WTC11 (cell line): ENCODE results near the gene TUBB4B. TPM values are rescaled to one million over a fixed set of nuclear protein-coding genes. Genes with fewer than 3 reads are reported as not detected.

Source experiments
- ATAC-seq: fragments of 200-7000 bp; cut with Tn5 transposase; 2 replicates; pipeline ENCODE4 v1.10.0; 2021; ENCODE audit warnings: mild to moderate bottlenecking, moderate library complexity
- CTCF ChIA-PET: fragments of 300-600 bp; sonication (Branson Sonifier 250); formaldehyde crosslinking; loops from one replicate; lab custom pipeline; 2021; ENCODE audit warnings: antibody characterized with exemption; lab: Charles Lee
- POLR2A ChIA-PET: fragments of 350-600 bp; sonication (Branson Sonifier 250); formaldehyde crosslinking; loops from one replicate; lab custom pipeline; 2021; ENCODE audit warnings: antibody characterized with exemption; lab: Charles Lee
- DNase-seq: peaks from one replicate; pipeline ENCODE4 v3.0.0; 2021; ENCODE audit warnings: low spot score
- H3K27ac Mint-ChIP-seq: 2 replicates; pipeline ENCODE4 v1.8.0; 2021; ENCODE audit warnings: mixed read lengths
- H3K27me3 Mint-ChIP-seq: 2 replicates; pipeline ENCODE4 v1.8.0; 2021; ENCODE audit warnings: low read depth, mild to moderate bottlenecking, moderate library complexity, mixed read lengths
- H3K36me3 Mint-ChIP-seq: 2 replicates; pipeline ENCODE4 v1.8.0; 2021; ENCODE audit warnings: mixed read lengths
- H3K4me1 Mint-ChIP-seq: 2 replicates; pipeline ENCODE4 v1.8.0; 2022; ENCODE audit warnings: mixed read lengths
- H3K4me3 Mint-ChIP-seq: 2 replicates; pipeline ENCODE4 v1.8.0; 2021; ENCODE audit warnings: mild to moderate bottlenecking, moderate library complexity, mixed read lengths
- H3K9me3 Mint-ChIP-seq: 2 replicates; pipeline ENCODE4 v1.8.0; 2021; ENCODE audit warnings: mixed read lengths
- CREB1 ChIP-seq: sonication (generic); formaldehyde crosslinking; IDR thresholded peaks from 2 replicates; pipeline ENCODE4 v1.8.0; 2023; ENCODE audit warnings: mild to moderate bottlenecking, missing genetic modification reagents
- CREM ChIP-seq: sonication (generic); formaldehyde crosslinking; IDR thresholded peaks from 2 replicates; pipeline ENCODE4 v1.8.1; 2022; ENCODE audit warnings: mild to moderate bottlenecking, missing genetic modification reagents, moderate library complexity
- GTF2I ChIP-seq: fragments of 250-450 bp; sonication (Bioruptor Pico); conservative IDR thresholded peaks from 2 replicates; pipeline ENCODE4 v1.4.0; 2021; ENCODE audit warnings: mild to moderate bottlenecking
- JUN ChIP-seq: sonication (generic); formaldehyde crosslinking; IDR thresholded peaks from 2 replicates; pipeline ENCODE4 v1.8.0; 2023; ENCODE audit warnings: mild to moderate bottlenecking, missing genetic modification reagents
- MXD4 ChIP-seq: fragments of 250-450 bp; sonication (Bioruptor Pico); IDR thresholded peaks from 2 replicates; pipeline ENCODE4 v1.8.0; 2021; ENCODE audit warnings: mild to moderate bottlenecking, moderate library complexity, borderline replicate concordance
- NFYB ChIP-seq: sonication (generic); formaldehyde crosslinking; conservative IDR thresholded peaks from 2 replicates; pipeline ENCODE4 v1.8.0; 2022; ENCODE audit warnings: low read depth, missing genetic modification reagents
- RORB ChIP-seq: fragments of 250-450 bp; sonication (Bioruptor Pico); IDR thresholded peaks from 2 replicates; pipeline ENCODE4 v1.9.0; 2021; ENCODE audit warnings: mild to moderate bottlenecking
- ZNF219 ChIP-seq: sonication (generic); formaldehyde crosslinking; IDR thresholded peaks from 2 replicates; pipeline ENCODE4 v1.8.0; 2023; ENCODE audit warnings: missing genetic modification reagents, mild to moderate bottlenecking, borderline replicate concordance
- ZNF263 ChIP-seq: sonication (generic); formaldehyde crosslinking; IDR thresholded peaks from 2 replicates; pipeline ENCODE4 v1.8.1; 2022; ENCODE audit warnings: low read depth, mild to moderate bottlenecking, moderate library complexity, missing genetic modification reagents
- total RNA-seq: library from RNA; stranded (reverse); gene quantifications from 3 replicates; pipeline ENCODE4 v1.2.3, GENCODE V29; 2021
- TF ChIP-seq, protein P1 (sequence below): sonication (generic); formaldehyde crosslinking; IDR thresholded peaks from 2 replicates; pipeline ENCODE4 v1.8.1; 2023; ENCODE audit warnings: mild to moderate bottlenecking, missing genetic modification reagents
- TF ChIP-seq, protein P2 (sequence below): sonication (generic); formaldehyde crosslinking; IDR thresholded peaks from 2 replicates; pipeline ENCODE4 v1.8.1; 2023; ENCODE audit warnings: mild to moderate bottlenecking, missing genetic modification reagents, moderate library complexity
- TF ChIP-seq, protein P3 (sequence below): fragments of 250-450 bp; sonication (Bioruptor Pico); IDR thresholded peaks from 2 replicates; pipeline ENCODE4 v1.9.0; 2021; ENCODE audit warnings: mild to moderate bottlenecking
- TF ChIP-seq, protein P4 (sequence below): sonication (generic); formaldehyde crosslinking; IDR thresholded peaks from 2 replicates; pipeline ENCODE4 v1.8.0; 2022; ENCODE audit warnings: mild to moderate bottlenecking, missing genetic modification reagents
- TF ChIP-seq, protein P5 (sequence below): sonication (generic); formaldehyde crosslinking; IDR thresholded peaks from 2 replicates; pipeline ENCODE4 v1.8.1; 2023; ENCODE audit warnings: mild to moderate bottlenecking, moderate library complexity, missing genetic modification reagents
- TF ChIP-seq, protein P6 (sequence below): fragments of 250-450 bp; sonication (Bioruptor Pico); IDR thresholded peaks from 2 replicates; pipeline ENCODE4 v1.9.0; 2021; ENCODE audit warnings: mild to moderate bottlenecking

TUBB4B gene
- total RNA-seq, 1 experiment from 2014 or later = 375 TPM

DNA sequence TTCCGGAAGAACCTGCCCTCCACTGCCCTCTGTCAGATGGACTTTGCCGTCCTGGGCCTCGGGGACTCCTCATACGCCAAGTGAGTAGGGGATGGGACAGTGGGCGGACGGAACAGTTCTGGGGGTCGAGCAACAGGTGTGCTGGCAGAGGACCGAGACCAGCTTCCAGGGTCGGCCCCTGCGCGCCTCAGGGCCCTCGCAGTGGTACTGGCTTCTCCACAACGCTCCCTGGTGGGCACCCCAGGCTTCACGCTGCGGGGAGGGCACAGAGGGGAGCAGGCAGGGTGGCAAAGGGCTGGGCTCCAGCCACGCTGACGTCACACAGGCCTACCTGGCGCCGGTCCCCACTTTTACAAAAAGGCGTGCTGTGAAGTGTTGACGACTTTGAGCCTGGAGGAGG lies 28.6 kb upstream of the TUBB4B start (continued):
- no peak for TF ChIP-seq CREB1 (CRISPR knock-in tag)
- TF ChIP-seq, protein P1, sequence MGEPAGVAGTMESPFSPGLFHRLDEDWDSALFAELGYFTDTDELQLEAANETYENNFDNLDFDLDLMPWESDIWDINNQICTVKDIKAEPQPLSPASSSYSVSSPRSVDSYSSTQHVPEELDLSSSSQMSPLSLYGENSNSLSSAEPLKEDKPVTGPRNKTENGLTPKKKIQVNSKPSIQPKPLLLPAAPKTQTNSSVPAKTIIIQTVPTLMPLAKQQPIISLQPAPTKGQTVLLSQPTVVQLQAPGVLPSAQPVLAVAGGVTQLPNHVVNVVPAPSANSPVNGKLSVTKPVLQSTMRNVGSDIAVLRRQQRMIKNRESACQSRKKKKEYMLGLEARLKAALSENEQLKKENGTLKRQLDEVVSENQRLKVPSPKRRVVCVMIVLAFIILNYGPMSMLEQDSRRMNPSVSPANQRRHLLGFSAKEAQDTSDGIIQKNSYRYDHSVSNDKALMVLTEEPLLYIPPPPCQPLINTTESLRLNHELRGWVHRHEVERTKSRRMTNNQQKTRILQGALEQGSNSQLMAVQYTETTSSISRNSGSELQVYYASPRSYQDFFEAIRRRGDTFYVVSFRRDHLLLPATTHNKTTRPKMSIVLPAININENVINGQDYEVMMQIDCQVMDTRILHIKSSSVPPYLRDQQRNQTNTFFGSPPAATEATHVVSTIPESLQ = no peak

DNA sequence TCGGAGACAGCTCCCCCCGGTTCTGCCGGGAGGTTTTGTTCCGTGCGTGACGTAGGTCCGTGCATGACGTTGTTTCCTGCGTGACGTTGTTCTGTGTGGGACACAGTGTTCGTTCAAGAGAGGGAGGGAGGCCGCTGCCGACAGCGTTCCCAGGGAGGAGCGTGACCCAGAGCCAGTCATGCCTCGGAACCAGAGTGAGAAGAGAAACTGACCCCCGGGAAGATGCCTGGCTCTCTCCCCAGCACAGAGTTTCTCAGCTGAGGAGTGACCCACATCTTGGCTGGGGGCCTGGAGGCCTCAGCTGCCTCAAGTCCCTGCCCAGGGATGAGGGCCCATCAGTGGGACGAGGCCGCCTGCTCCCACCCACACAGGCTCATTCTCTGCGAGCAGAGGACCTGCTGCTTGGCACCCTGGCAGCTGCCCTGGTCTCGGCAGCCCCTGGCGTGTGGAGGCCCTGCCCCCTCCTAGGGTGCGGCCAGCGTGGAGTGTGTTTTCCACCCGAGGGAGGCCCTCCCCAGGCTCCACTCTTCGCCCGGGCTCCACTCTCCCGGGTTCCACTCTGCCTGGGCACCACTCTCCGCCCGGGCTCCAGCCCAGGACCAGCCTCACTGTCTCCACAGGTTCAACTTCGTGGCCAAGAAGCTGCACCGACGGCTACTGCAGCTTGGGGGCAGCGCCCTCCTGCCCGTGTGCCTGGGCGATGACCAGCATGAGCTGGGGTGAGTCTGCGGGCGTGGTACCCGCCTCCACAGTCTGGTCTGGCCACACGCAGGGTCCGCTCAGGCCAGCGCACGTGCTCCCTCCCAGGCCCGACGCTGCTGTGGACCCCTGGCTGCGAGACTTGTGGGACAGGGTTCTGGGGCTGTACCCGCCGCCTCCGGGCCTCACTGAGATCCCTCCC lies 27.7 kb upstream of the TUBB4B start:
- DNase-seq = no peak
- no peaks in the 10 kb centered on the region for H3K27me3 Mint-ChIP-seq
- CTCF ChIA-PET = interaction anchor here (0.6 to 2.8 kb wide), 12 partner anchors 9 to 64 kb away, joined by 3 to 10 read pairs (median 4); partner anchors contain the start of genes RNF208, RNF224 and TPRN
- H3K9me3 Mint-ChIP-seq = no peaks in the 10 kb centered on the region
- H3K4me1 Mint-ChIP-seq = peaks cover 4% of the 10 kb centered on the region; the same call in 1 of the 2 replicates
- H3K27ac Mint-ChIP-seq = no peak overlapping the region
- TF ChIP-seq, protein P2, sequence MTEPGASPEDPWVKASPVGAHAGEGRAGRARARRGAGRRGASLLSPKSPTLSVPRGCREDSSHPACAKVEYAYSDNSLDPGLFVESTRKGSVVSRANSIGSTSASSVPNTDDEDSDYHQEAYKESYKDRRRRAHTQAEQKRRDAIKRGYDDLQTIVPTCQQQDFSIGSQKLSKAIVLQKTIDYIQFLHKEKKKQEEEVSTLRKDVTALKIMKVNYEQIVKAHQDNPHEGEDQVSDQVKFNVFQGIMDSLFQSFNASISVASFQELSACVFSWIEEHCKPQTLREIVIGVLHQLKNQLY (CRISPR knock-in tag) = no peak
- TF ChIP-seq NFYB = 0 out of 2 replicates have a peak, but pooled peaks have one; percentile 9
- TF ChIP-seq, all 79 proteins: peak for 1
- ATAC-seq = no peak
- no peak overlapping the region for H3K4me3 Mint-ChIP-seq
- peaks cover 10% of the 10 kb centered on the region; the same call in 1 of the 2 replicates for H3K36me3 Mint-ChIP-seq
- POLR2A ChIA-PET = interaction anchor here (1.7 kb wide), 1 partner anchor 13 kb away, joined by 7 read pairs; the partner anchor contains the start of gene TPRN

DNA sequence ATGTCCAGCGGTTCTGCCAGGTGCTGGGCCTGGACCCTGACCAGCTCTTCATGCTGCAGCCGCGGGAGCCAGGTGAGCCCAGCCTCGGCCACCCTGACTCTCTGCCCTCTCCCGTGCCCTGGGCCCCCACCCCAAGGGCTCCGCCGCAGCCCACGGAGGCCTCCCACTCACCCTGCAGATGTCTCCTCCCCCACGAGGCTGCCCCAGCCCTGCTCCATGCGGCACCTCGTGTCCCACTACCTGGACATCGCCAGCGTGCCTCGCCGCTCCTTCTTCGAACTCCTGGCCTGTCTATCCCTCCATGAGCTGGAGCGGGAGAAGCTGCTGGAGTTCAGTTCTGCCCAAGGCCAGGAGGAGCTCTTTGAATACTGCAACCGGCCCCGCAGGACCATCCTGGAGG lies 26.5 kb upstream of the TUBB4B start:
- Mint-ChIP-seq H3K27me3 (no peaks in the 10 kb centered on the region), H3K4me1 (peaks cover 4% of the 10 kb centered on the region; the same call in 1 of the 2 replicates), H3K4me3 (no peak overlapping the region), H3K36me3 (0 out of 2 replicates have a peak, but pooled peaks cover 3% of the 10 kb centered on the region), H3K27ac (no peak overlapping the region), H3K9me3 (no peaks in the 10 kb centered on the region)
- no peak for TF ChIP-seq GTF2I (CRISPR knock-in tag)
- no peak for TF ChIP-seq RORB (CRISPR knock-in tag)
- no peak for TF ChIP-seq CREM (CRISPR knock-in tag)
- no peak for TF ChIP-seq ZNF263 (CRISPR knock-in tag)
- CTCF ChIA-PET = interaction anchor here (1.0 to 2.8 kb wide), 6 partner anchors 13 to 39 kb away, joined by 3 to 10 read pairs (median 4); partner anchors contain the start of genes RNF224 and TPRN
- ATAC-seq = no peak
- no peak for DNase-seq
- POLR2A ChIA-PET = no interaction called here

DNA sequence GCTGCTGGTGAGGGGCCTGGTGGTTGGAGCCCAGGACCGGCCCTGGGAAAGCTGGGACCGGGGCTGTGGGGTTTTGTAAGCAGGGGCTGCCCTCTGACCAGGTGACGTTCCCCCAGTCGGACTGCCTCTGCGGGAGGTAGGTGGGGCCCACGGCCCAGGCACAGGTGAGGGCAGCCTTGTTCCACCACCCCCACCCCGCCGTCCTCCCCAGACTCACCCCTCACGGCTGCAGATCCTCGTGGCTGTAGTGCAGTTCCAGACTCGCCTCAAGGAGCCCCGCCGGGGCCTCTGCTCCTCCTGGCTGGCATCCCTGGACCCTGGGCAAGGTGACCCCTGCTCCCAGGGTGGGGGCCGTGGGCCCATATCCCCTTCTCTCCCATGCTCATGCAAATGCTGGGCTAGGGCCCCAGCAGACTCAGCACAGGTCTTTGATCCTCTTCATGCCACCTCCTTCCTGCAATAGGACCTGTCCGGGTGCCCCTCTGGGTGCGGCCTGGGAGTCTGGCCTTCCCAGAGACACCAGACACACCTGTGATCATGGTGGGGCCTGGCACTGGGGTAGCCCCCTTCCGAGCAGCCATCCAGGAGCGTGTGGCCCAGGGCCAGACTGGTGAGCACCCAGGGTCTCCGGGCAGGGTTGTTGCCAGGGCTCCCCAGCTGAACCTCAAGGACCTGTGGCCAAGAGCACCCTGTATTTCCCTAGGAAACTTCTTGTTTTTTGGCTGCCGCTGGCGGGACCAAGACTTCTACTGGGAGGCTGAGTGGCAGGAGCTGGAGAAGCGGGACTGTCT lies 25.7 kb upstream of the TUBB4B start:
- DNase-seq (no peak), ATAC-seq (no peak)
- H3K36me3 Mint-ChIP-seq = 0 out of 2 replicates have a peak, but pooled peaks cover 3% of the 10 kb centered on the region
- POLR2A ChIA-PET = no interaction called here
- H3K9me3 Mint-ChIP-seq = no peaks in the 10 kb centered on the region
- H3K27me3 Mint-ChIP-seq = no peaks in the 10 kb centered on the region
- CTCF ChIA-PET = interaction anchor here (1.3 to 2.8 kb wide), 3 partner anchors 21 to 40 kb away, joined by 4 to 10 read pairs (median 8); no protein-coding TSS in a partner anchor
- no peak overlapping the region for H3K4me3 Mint-ChIP-seq
- H3K4me1 Mint-ChIP-seq = peaks cover 4% of the 10 kb centered on the region; the same call in 1 of the 2 replicates
- no peak overlapping the region for H3K27ac Mint-ChIP-seq
- TF ChIP-seq, protein P3, sequence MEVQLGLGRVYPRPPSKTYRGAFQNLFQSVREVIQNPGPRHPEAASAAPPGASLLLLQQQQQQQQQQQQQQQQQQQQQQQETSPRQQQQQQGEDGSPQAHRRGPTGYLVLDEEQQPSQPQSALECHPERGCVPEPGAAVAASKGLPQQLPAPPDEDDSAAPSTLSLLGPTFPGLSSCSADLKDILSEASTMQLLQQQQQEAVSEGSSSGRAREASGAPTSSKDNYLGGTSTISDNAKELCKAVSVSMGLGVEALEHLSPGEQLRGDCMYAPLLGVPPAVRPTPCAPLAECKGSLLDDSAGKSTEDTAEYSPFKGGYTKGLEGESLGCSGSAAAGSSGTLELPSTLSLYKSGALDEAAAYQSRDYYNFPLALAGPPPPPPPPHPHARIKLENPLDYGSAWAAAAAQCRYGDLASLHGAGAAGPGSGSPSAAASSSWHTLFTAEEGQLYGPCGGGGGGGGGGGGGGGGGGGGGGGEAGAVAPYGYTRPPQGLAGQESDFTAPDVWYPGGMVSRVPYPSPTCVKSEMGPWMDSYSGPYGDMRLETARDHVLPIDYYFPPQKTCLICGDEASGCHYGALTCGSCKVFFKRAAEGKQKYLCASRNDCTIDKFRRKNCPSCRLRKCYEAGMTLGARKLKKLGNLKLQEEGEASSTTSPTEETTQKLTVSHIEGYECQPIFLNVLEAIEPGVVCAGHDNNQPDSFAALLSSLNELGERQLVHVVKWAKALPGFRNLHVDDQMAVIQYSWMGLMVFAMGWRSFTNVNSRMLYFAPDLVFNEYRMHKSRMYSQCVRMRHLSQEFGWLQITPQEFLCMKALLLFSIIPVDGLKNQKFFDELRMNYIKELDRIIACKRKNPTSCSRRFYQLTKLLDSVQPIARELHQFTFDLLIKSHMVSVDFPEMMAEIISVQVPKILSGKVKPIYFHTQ (CRISPR knock-in tag) = no peak
- TF ChIP-seq ZNF219 (no peak), JUN (CRISPR knock-in tag) (no peak), MXD4 (CRISPR knock-in tag) (no peak)
- TF ChIP-seq, protein P4, sequence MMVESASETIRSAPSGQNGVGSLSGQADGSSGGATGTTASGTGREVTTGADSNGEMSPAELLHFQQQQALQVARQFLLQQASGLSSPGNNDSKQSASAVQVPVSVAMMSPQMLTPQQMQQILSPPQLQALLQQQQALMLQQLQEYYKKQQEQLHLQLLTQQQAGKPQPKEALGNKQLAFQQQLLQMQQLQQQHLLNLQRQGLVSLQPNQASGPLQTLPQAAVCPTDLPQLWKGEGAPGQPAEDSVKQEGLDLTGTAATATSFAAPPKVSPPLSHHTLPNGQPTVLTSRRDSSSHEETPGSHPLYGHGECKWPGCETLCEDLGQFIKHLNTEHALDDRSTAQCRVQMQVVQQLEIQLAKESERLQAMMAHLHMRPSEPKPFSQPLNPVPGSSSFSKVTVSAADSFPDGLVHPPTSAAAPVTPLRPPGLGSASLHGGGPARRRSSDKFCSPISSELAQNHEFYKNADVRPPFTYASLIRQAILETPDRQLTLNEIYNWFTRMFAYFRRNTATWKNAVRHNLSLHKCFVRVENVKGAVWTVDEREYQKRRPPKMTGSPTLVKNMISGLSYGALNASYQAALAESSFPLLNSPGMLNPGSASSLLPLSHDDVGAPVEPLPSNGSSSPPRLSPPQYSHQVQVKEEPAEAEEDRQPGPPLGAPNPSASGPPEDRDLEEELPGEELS (CRISPR knock-in tag) = no peak
- TF ChIP-seq, protein P5, sequence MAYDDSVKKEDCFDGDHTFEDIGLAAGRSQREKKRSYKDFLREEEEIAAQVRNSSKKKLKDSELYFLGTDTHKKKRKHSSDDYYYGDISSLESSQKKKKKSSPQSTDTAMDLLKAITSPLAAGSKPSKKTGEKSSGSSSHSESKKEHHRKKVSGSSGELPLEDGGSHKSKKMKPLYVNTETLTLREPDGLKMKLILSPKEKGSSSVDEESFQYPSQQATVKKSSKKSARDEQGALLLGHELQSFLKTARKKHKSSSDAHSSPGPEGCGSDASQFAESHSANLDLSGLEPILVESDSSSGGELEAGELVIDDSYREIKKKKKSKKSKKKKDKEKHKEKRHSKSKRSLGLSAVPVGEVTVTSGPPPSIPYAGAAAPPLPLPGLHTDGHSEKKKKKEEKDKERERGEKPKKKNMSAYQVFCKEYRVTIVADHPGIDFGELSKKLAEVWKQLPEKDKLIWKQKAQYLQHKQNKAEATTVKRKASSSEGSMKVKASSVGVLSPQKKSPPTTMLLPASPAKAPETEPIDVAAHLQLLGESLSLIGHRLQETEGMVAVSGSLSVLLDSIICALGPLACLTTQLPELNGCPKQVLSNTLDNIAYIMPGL (CRISPR knock-in tag) = no peak
- TF ChIP-seq, protein P6, sequence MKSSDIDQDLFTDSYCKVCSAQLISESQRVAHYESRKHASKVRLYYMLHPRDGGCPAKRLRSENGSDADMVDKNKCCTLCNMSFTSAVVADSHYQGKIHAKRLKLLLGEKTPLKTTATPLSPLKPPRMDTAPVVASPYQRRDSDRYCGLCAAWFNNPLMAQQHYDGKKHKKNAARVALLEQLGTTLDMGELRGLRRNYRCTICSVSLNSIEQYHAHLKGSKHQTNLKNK = no peak
